OCI-LY1 (cell line): Measurements from ENCODE around the gene AGAP3.

Experiments used
- CTCF ChIP-seq: fragments of 200-600 bp; sonication (generic), shearing (Covaris generic); IDR thresholded peaks from 2 replicates; pipeline ENCODE4 v1.5.1; 2017; ENCODE audit warnings: mild to moderate bottlenecking, antibody characterized with exemption, low read length, moderate library complexity, mixed read lengths
- EZH2 ChIP-seq: fragments of 200-600 bp; sonication (generic), shearing (Covaris generic); IDR thresholded peaks from 2 replicates; pipeline ENCODE4 v1.8.0; 2017; ENCODE audit warnings: borderline replicate concordance, mixed run types, mild to moderate bottlenecking, antibody characterized with exemption, low read length, moderate library complexity, mixed read lengths

GRCh38 chr7:151107882-151108281 is 21.6 kb downstream of the AGAP3 start:
- TF ChIP-seq CTCF: no peak
- no peak for TF ChIP-seq EZH2
